DMS 273 (cell line): ENCODE results near the gene PDE7B.

Experiments
- DNase-seq: peaks from one replicate; lab custom pipeline; 2025; ENCODE audit not compliant: unreplicated experiment; lab: John Stamatoyannopoulos, UW

PDE7B gene

GRCh38 chr6:136022224-136022874 lies 170.8 kb downstream of the PDE7B start:
- DNase-seq: no peak

GRCh38 chr6:136024711-136025110 lies 173.2 kb downstream of the PDE7B start:
- no peak for DNase-seq

GRCh38 chr6:136025736-136026135 lies 174.2 kb downstream of the PDE7B start:
- no peak for DNase-seq

- DNase-seq: no peak
Measured at GRCh38 chr6:136030131-136030530, 178.6 kb downstream of the PDE7B start.

- peak; percentile 32 for DNase-seq
Measured at GRCh38 chr6:136031982-136032381, 180.5 kb downstream of the PDE7B start.

- DNase-seq: no peak
Measured at GRCh38 chr6:136033416-136033815, 181.9 kb downstream of the PDE7B start.

GRCh38 chr6:136034422-136034821 lies 182.9 kb downstream of the PDE7B start:
- DNase-seq: peak; percentile 7

- no peak for DNase-seq
Measured at GRCh38 chr6:136035378-136036070, 184.0 kb downstream of the PDE7B start.

- DNase-seq: no peak
Measured at GRCh38 chr6:136036071-136036380, 184.5 kb downstream of the PDE7B start.

- no peak for DNase-seq
Measured at GRCh38 chr6:136036601-136037000, 185.1 kb downstream of the PDE7B start.

GRCh38 chr6:136037242-136037875 lies 185.9 kb downstream of the PDE7B start:
- no peak for DNase-seq

GRCh38 chr6:136037876-136038460 lies 186.5 kb downstream of the PDE7B start:
- DNase-seq: peak; percentile 18

GRCh38 chr6:136038531-136038930 lies 187.0 kb downstream of the PDE7B start:
- DNase-seq: no peak

- DNase-seq: no peak
Measured at GRCh38 chr6:136039185-136039584, 187.7 kb downstream of the PDE7B start.

- no peak for DNase-seq
Measured at GRCh38 chr6:136050475-136050874, 199.0 kb downstream of the PDE7B start.

- no peak for DNase-seq
Measured at GRCh38 chr6:136051140-136051775, 199.8 kb downstream of the PDE7B start.

GRCh38 chr6:136052031-136052430 lies 200.5 kb downstream of the PDE7B start:
- no peak for DNase-seq

- DNase-seq: no peak
Measured at GRCh38 chr6:136058852-136059251, 207.4 kb downstream of the PDE7B start.

- peak; percentile 14 for DNase-seq
Measured at GRCh38 chr6:136059308-136059707, 207.8 kb downstream of the PDE7B start.

- DNase-seq: no peak
Measured at GRCh38 chr6:136060052-136060451, 208.6 kb downstream of the PDE7B start.

- no peak for DNase-seq
Measured at GRCh38 chr6:136060759-136061158, 209.3 kb downstream of the PDE7B start.

- DNase-seq: no peak
Measured at GRCh38 chr6:136061701-136062100, 210.2 kb downstream of the PDE7B start.
